Liver (tissue), 3 donors: Measurements from ENCODE around the gene GSTP1.

Experiments used
- ATF3 ChIP-seq: IDR thresholded peaks from 2 replicates; pipeline ENCODE4 v1.6.1; 2016; ENCODE audit warnings: antibody characterized with exemption
- CTCF ChIP-seq: fragments of 150-350 bp; IDR thresholded peaks from 2 replicates; pipeline ENCODE4 v1.5.1; 2017; ENCODE audit warnings: improper control_type of control experiment, low read depth, low read length; ENCODE audit not compliant: missing input control
- EGR1 ChIP-seq, 2 donors: IDR thresholded peaks; 2 replicates each; pipeline ENCODE4 v1.6.1; 2016 to 2018; ENCODE audit warnings: antibody characterized with exemption in 2 of 2, low read depth in 2 of 2
- GABPA ChIP-seq, 2 donors: IDR thresholded peaks in 1 of 2; conservative IDR thresholded peaks in 1 of 2; 2 replicates each; pipeline ENCODE4 v1.6.1; 2016; ENCODE audit warnings: antibody characterized with exemption in 2 of 2, mild to moderate bottlenecking in 1 of 2, moderate library complexity in 1 of 2
- HNF4A ChIP-seq, 2 donors: conservative IDR thresholded peaks; 2 replicates each; pipeline ENCODE4 v1.6.1; 2016; ENCODE audit warnings: antibody characterized with exemption in 2 of 2, mild to moderate bottlenecking in 2 of 2
- JUND ChIP-seq, 2 donors: IDR thresholded peaks; 2 replicates each; pipeline ENCODE4 v1.6.1; 2016; ENCODE audit warnings: antibody characterized with exemption in 2 of 2
- MAX ChIP-seq: IDR thresholded peaks from 2 replicates; pipeline ENCODE4 v1.6.1; 2016; ENCODE audit warnings: antibody characterized with exemption
- RAD21 ChIP-seq, 2 donors: IDR thresholded peaks; 2 replicates each; pipeline ENCODE4 v1.6.1; 2016; ENCODE audit warnings: antibody characterized with exemption in 2 of 2, mild to moderate bottlenecking in 2 of 2
- REST ChIP-seq: IDR thresholded peaks from 2 replicates; pipeline ENCODE4 v1.6.1; 2016; ENCODE audit warnings: antibody characterized with exemption, mild to moderate bottlenecking
- RXRA ChIP-seq, 2 donors: IDR thresholded peaks; 2 replicates each; pipeline ENCODE4 v1.6.1; 2017 to 2018; ENCODE audit warnings: antibody characterized with exemption in 2 of 2, mild to moderate bottlenecking in 1 of 2
- SP1 ChIP-seq: IDR thresholded peaks from 2 replicates; pipeline ENCODE4 v1.6.1; 2018; ENCODE audit warnings: antibody characterized with exemption, mild to moderate bottlenecking
- TAF1 ChIP-seq: conservative IDR thresholded peaks from 2 replicates; pipeline ENCODE4 v1.6.1; 2016; ENCODE audit warnings: antibody characterized with exemption, mild to moderate bottlenecking
- YY1 ChIP-seq: IDR thresholded peaks from 2 replicates; pipeline ENCODE4 v1.6.1; 2016; ENCODE audit warnings: antibody characterized with exemption, mild to moderate bottlenecking
- TF ChIP-seq, protein P1 (sequence below): IDR thresholded peaks from 2 replicates; pipeline ENCODE4 v1.6.1; 2016; ENCODE audit warnings: antibody characterized with exemption
- donor health status: healthy.
- donor health status: healthy.

DNA sequence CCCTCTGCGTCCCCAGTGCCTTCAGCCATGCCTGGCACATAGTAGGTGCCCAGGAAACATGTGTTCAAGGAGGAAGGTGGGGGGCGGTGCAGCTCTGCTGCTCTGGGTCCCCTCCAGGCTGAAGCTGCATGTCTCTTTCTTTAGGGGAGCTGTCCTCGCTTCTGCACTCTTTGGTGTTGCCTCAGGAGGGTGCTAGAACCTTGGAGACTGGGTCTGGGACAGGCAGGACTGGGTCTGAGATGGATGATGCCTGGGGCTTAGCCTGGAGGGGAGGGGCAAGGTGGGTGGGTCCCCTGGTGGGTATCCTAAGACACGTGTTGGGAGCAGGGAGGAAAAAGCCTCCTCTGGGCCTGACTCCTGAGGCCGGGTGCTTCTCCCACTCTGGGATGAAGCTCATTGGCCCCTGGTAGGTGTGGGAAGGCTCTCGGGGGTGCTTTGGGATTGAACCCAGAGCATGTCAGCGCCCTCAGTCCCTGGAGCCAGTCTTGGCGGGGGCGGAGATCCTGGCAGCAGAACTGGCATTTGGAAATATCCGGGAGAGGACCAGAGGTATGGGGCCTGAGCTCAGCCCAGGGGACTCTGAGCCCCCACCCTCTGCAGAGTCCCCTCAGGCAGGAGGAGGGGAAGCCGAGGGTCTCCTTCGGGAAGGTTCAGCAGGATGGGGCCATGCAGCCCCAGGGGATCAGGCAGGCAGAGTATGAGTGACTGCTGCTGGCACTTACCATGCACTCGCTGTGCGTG, 6.7 kb upstream of the GSTP1 start:
- TF ChIP-seq CTCF (no peak), JUND (IDR thresholded peaks at IDR 0.05) (no peak), REST (no peak), RXRA (IDR thresholded peaks at IDR 0.05) (no peak), ATF3 (no peak), EGR1 (IDR thresholded peaks at IDR 0.05; ENCODE audit: low read depth in 2 of 2) (peak; percentile 78 to 91), MAX (no peak), RAD21 (IDR thresholded peaks at IDR 0.05) (peak; percentile 37 to 64), GABPA (IDR thresholded peaks at IDR 0.05 in 1 of 2, conservative IDR thresholded peaks at IDR 0.05 in 1 of 2) (no peak), TAF1 (no peak), YY1 (no peak), HNF4A (conservative IDR thresholded peaks at IDR 0.05) (no peak), SP1 (no peak)
- TF ChIP-seq, protein P1, sequence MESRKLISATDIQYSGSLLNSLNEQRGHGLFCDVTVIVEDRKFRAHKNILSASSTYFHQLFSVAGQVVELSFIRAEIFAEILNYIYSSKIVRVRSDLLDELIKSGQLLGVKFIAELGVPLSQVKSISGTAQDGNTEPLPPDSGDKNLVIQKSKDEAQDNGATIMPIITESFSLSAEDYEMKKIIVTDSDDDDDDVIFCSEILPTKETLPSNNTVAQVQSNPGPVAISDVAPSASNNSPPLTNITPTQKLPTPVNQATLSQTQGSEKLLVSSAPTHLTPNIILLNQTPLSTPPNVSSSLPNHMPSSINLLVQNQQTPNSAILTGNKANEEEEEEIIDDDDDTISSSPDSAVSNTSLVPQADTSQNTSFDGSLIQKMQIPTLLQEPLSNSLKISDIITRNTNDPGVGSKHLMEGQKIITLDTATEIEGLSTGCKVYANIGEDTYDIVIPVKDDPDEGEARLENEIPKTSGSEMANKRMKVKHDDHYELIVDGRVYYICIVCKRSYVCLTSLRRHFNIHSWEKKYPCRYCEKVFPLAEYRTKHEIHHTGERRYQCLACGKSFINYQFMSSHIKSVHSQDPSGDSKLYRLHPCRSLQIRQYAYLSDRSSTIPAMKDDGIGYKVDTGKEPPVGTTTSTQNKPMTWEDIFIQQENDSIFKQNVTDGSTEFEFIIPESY, result no peak
